WTC11 (cell line): ENCODE data around the gene PRICKLE1. TPM values are rescaled to one million over a fixed set of nuclear protein-coding genes. Genes with fewer than 3 reads are reported as not detected.

Experiments used
- ATAC-seq: fragments of 200-7000 bp; cut with Tn5 transposase; 2 replicates; pipeline ENCODE4 v1.10.0; 2021; ENCODE audit warnings: mild to moderate bottlenecking, moderate library complexity
- CTCF ChIA-PET: fragments of 300-600 bp; sonication (Branson Sonifier 250); formaldehyde crosslinking; loops from one replicate; lab custom pipeline; 2021; ENCODE audit warnings: antibody characterized with exemption; lab: Charles Lee
- POLR2A ChIA-PET: fragments of 350-600 bp; sonication (Branson Sonifier 250); formaldehyde crosslinking; loops from one replicate; lab custom pipeline; 2021; ENCODE audit warnings: antibody characterized with exemption; lab: Charles Lee
- DNase-seq: peaks from one replicate; pipeline ENCODE4 v3.0.0; 2021; ENCODE audit warnings: low spot score
- H3K27ac Mint-ChIP-seq: 2 replicates; pipeline ENCODE4 v1.8.0; 2021; ENCODE audit warnings: mixed read lengths
- H3K27me3 Mint-ChIP-seq: 2 replicates; pipeline ENCODE4 v1.8.0; 2021; ENCODE audit warnings: low read depth, mild to moderate bottlenecking, moderate library complexity, mixed read lengths
- H3K36me3 Mint-ChIP-seq: 2 replicates; pipeline ENCODE4 v1.8.0; 2021; ENCODE audit warnings: mixed read lengths
- H3K4me1 Mint-ChIP-seq: 2 replicates; pipeline ENCODE4 v1.8.0; 2022; ENCODE audit warnings: mixed read lengths
- H3K4me3 Mint-ChIP-seq: 2 replicates; pipeline ENCODE4 v1.8.0; 2021; ENCODE audit warnings: mild to moderate bottlenecking, moderate library complexity, mixed read lengths
- H3K9me3 Mint-ChIP-seq: 2 replicates; pipeline ENCODE4 v1.8.0; 2021; ENCODE audit warnings: mixed read lengths
- ATF1 ChIP-seq: sonication (generic); formaldehyde crosslinking; IDR thresholded peaks from 2 replicates; pipeline ENCODE4 v1.8.1; 2023; ENCODE audit warnings: mild to moderate bottlenecking, moderate library complexity, missing genetic modification reagents
- ELF4 ChIP-seq: sonication (generic); formaldehyde crosslinking; IDR thresholded peaks from 2 replicates; pipeline ENCODE4 v1.8.1; 2022; ENCODE audit warnings: low read depth, mild to moderate bottlenecking, moderate library complexity, missing genetic modification reagents
- HMGA2 ChIP-seq: fragments of 250-450 bp; sonication (Bioruptor Pico); IDR thresholded peaks from 2 replicates; pipeline ENCODE4 v1.4.0; 2021; ENCODE audit warnings: mild to moderate bottlenecking, moderate library complexity
- JUN ChIP-seq: sonication (generic); formaldehyde crosslinking; IDR thresholded peaks from 2 replicates; pipeline ENCODE4 v1.8.0; 2023; ENCODE audit warnings: mild to moderate bottlenecking, missing genetic modification reagents
- KAT7 ChIP-seq: sonication (generic); formaldehyde crosslinking; IDR thresholded peaks from 2 replicates; pipeline ENCODE4 v1.8.1; 2023; ENCODE audit warnings: missing genetic modification reagents, mild to moderate bottlenecking, borderline replicate concordance
- NFE2L1 ChIP-seq: sonication (generic); formaldehyde crosslinking; IDR thresholded peaks from 2 replicates; pipeline ENCODE4 v1.8.1; 2023; ENCODE audit warnings: missing genetic modification reagents
- NFYB ChIP-seq: sonication (generic); formaldehyde crosslinking; conservative IDR thresholded peaks from 2 replicates; pipeline ENCODE4 v1.8.0; 2022; ENCODE audit warnings: low read depth, missing genetic modification reagents
- NR1H2 ChIP-seq: sonication (generic); formaldehyde crosslinking; IDR thresholded peaks from 2 replicates; pipeline ENCODE4 v1.9.0; 2021; ENCODE audit warnings: mild to moderate bottlenecking, moderate library complexity, missing genetic modification reagents
- OVOL2 ChIP-seq: fragments of 250-450 bp; sonication (Bioruptor Pico); IDR thresholded peaks from 2 replicates; pipeline ENCODE4 v1.9.0; 2021; ENCODE audit warnings: mild to moderate bottlenecking, borderline replicate concordance
- SOX15 ChIP-seq: fragments of 250-450 bp; sonication (Bioruptor Pico); IDR thresholded peaks from 2 replicates; pipeline ENCODE4 v1.9.0; 2021; ENCODE audit warnings: mild to moderate bottlenecking
- SP1 ChIP-seq: sonication (generic); formaldehyde crosslinking; conservative IDR thresholded peaks from 2 replicates; pipeline ENCODE4 v1.8.1; 2022; ENCODE audit warnings: missing genetic modification reagents
- ZNF232 ChIP-seq: sonication (generic); formaldehyde crosslinking; IDR thresholded peaks from 2 replicates; pipeline ENCODE4 v1.8.0; 2022; ENCODE audit warnings: mild to moderate bottlenecking, missing genetic modification reagents
- ZNF671 ChIP-seq: fragments of 250-450 bp; sonication (Bioruptor Pico); IDR thresholded peaks from 2 replicates; pipeline ENCODE4 v1.8.0; 2021; ENCODE audit warnings: mild to moderate bottlenecking
- total RNA-seq: library from RNA; stranded (reverse); gene quantifications from 3 replicates; pipeline ENCODE4 v1.2.3, GENCODE V29; 2021
- TF ChIP-seq, protein P1 (sequence below): fragments of 250-450 bp; sonication (Bioruptor Pico); IDR thresholded peaks from 2 replicates; pipeline ENCODE4 v1.9.0; 2021; ENCODE audit warnings: moderate library complexity, mild to moderate bottlenecking, inconsistent platforms, borderline replicate concordance
- TF ChIP-seq, protein P2 (sequence below): sonication (generic); formaldehyde crosslinking; IDR thresholded peaks from 2 replicates; pipeline ENCODE4 v1.8.1; 2023; ENCODE audit warnings: mild to moderate bottlenecking, missing genetic modification reagents, borderline replicate concordance
- TF ChIP-seq, protein P3 (sequence below): sonication (generic); formaldehyde crosslinking; IDR thresholded peaks from 2 replicates; pipeline ENCODE4 v1.8.1; 2022; ENCODE audit warnings: mild to moderate bottlenecking, moderate library complexity, missing genetic modification reagents
- TF ChIP-seq, protein P4 (sequence below): sonication (generic); formaldehyde crosslinking; IDR thresholded peaks from 2 replicates; pipeline ENCODE4 v1.8.0; 2023; ENCODE audit warnings: mild to moderate bottlenecking, missing genetic modification reagents
- TF ChIP-seq, protein P5 (sequence below): fragments of 250-450 bp; sonication (Bioruptor Pico); conservative IDR thresholded peaks from 2 replicates; pipeline ENCODE4 v1.9.0; 2021; ENCODE audit warnings: mild to moderate bottlenecking

Gene PRICKLE1
- total RNA-seq, 1 experiment from 2014 or later = 11.7 TPM

DNA sequence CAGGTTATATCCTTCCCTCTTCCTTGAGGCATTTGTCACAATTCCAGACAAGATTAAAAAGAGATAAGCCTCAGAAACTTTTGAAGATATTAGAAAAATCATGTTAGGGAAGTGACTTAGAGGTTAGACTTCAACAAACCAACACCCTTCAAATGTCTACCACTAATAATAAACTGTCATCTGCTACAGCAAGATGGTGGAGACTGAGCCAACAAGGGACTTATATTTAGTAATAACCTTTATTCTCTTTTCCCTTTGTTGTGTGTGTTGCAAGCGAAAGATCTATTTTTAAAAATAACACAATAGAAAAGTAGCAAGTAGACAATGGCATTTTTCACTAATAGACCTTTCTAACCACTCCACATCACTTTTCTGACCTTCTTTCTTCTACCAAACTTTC lies 28.6 kb downstream of the PRICKLE1 start:
- ATAC-seq (no peak), DNase-seq (no peak)
- TF ChIP-seq, protein P1, sequence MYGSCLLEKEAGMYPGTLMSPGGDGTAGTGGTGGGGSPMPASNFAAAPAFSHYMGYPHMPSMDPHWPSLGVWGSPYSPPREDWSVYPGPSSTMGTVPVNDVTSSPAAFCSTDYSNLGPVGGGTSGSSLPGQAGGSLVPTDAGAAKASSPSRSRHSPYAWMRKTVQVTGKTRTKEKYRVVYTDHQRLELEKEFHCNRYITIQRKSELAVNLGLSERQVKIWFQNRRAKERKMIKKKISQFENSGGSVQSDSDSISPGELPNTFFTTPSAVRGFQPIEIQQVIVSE = no peak
- TF ChIP-seq HMGA2 (no peak), JUN (CRISPR knock-in tag) (no peak), OVOL2 (CRISPR knock-in tag) (no peak), KAT7 (CRISPR knock-in tag) (no peak), SP1 (CRISPR knock-in tag) (no peak), SOX15 (CRISPR knock-in tag) (no peak), NFYB (CRISPR knock-in tag) (no peak), ZNF232 (no peak)
- TF ChIP-seq, protein P2, sequence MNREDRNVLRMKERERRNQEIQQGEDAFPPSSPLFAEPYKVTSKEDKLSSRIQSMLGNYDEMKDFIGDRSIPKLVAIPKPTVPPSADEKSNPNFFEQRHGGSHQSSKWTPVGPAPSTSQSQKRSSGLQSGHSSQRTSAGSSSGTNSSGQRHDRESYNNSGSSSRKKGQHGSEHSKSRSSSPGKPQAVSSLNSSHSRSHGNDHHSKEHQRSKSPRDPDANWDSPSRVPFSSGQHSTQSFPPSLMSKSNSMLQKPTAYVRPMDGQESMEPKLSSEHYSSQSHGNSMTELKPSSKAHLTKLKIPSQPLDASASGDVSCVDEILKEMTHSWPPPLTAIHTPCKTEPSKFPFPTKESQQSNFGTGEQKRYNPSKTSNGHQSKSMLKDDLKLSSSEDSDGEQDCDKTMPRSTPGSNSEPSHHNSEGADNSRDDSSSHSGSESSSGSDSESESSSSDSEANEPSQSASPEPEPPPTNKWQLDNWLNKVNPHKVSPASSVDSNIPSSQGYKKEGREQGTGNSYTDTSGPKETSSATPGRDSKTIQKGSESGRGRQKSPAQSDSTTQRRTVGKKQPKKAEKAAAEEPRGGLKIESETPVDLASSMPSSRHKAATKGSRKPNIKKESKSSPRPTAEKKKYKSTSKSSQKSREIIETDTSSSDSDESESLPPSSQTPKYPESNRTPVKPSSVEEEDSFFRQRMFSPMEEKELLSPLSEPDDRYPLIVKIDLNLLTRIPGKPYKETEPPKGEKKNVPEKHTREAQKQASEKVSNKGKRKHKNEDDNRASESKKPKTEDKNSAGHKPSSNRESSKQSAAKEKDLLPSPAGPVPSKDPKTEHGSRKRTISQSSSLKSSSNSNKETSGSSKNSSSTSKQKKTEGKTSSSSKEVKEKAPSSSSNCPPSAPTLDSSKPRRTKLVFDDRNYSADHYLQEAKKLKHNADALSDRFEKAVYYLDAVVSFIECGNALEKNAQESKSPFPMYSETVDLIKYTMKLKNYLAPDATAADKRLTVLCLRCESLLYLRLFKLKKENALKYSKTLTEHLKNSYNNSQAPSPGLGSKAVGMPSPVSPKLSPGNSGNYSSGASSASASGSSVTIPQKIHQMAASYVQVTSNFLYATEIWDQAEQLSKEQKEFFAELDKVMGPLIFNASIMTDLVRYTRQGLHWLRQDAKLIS (CRISPR knock-in tag) = no peak
- TF ChIP-seq, protein P3, sequence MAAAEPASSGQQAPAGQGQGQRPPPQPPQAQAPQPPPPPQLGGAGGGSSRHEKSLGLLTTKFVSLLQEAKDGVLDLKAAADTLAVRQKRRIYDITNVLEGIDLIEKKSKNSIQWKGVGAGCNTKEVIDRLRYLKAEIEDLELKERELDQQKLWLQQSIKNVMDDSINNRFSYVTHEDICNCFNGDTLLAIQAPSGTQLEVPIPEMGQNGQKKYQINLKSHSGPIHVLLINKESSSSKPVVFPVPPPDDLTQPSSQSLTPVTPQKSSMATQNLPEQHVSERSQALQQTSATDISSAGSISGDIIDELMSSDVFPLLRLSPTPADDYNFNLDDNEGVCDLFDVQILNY (CRISPR knock-in tag) = no peak
- TF ChIP-seq, protein P4, sequence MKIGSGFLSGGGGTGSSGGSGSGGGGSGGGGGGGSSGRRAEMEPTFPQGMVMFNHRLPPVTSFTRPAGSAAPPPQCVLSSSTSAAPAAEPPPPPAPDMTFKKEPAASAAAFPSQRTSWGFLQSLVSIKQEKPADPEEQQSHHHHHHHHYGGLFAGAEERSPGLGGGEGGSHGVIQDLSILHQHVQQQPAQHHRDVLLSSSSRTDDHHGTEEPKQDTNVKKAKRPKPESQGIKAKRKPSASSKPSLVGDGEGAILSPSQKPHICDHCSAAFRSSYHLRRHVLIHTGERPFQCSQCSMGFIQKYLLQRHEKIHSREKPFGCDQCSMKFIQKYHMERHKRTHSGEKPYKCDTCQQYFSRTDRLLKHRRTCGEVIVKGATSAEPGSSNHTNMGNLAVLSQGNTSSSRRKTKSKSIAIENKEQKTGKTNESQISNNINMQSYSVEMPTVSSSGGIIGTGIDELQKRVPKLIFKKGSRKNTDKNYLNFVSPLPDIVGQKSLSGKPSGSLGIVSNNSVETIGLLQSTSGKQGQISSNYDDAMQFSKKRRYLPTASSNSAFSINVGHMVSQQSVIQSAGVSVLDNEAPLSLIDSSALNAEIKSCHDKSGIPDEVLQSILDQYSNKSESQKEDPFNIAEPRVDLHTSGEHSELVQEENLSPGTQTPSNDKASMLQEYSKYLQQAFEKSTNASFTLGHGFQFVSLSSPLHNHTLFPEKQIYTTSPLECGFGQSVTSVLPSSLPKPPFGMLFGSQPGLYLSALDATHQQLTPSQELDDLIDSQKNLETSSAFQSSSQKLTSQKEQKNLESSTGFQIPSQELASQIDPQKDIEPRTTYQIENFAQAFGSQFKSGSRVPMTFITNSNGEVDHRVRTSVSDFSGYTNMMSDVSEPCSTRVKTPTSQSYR = no peak
- ChIA-PET POLR2A (interaction anchor here (0.7 kb wide), 1 partner anchor 12 kb away, joined by 4 read pairs; no protein-coding TSS in a partner anchor), CTCF (interaction anchor here (0.6 kb wide), 1 partner anchor 818 kb away, joined by 3 read pairs; no protein-coding TSS in a partner anchor)
- Mint-ChIP-seq H3K9me3 (0 out of 2 replicates have a peak, but pooled peaks cover 4% of the 10 kb centered on the region), H3K27ac (no peak overlapping the region), H3K4me1 (peaks cover 26% of the 10 kb centered on the region), H3K4me3 (no peak overlapping the region), H3K36me3 (0 out of 2 replicates have a peak, but pooled peaks cover 3% of the 10 kb centered on the region), H3K27me3 (peaks cover 20% of the 10 kb centered on the region)

DNA sequence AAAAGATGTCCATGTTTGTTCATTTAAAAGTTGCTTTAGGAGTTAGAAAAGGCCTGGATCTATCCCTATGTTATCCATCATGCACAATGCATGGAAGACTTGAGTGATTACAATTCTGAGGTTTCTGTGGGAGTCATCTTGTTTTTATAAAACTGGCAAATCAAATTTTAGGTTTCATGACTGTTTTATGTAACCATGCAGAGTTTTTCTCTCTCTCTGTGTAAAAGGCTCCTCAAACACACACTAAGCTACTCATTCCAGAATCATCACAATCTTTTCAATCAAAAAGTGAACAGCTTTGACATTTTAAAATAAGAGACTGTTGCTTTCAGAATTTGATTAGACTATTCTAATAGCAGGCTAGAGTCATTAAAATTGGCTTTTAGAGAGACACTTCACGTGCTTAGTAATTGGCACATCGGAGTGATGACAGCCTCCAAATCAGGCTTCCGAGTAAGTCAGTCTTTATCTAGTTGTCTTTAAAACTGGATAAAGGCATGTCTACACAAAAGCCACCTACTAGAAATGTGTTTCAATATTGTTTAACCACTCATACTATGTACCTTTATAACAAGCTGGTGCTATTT lies 31.9 kb downstream of the PRICKLE1 start:
- Mint-ChIP-seq H3K27ac (no peak overlapping the region), H3K36me3 (no peaks in the 10 kb centered on the region)
- DNase-seq = no peak
- TF ChIP-seq SOX15 (CRISPR knock-in tag) = no peak
- TF ChIP-seq, all 79 proteins: peak for 0
- Mint-ChIP-seq H3K4me3 (no peak overlapping the region), H3K9me3 (0 out of 2 replicates have a peak, but pooled peaks cover 4% of the 10 kb centered on the region), H3K4me1 (peaks cover 6% of the 10 kb centered on the region), H3K27me3 (peaks cover 41% of the 10 kb centered on the region)
- ChIA-PET CTCF (interaction anchor here (0.8 to 1.5 kb wide), 2 partner anchors 11 to 75 kb away, joined by 3 to 5 read pairs; no protein-coding TSS in a partner anchor), POLR2A (no interaction called here)
- no peak for ATAC-seq

DNA sequence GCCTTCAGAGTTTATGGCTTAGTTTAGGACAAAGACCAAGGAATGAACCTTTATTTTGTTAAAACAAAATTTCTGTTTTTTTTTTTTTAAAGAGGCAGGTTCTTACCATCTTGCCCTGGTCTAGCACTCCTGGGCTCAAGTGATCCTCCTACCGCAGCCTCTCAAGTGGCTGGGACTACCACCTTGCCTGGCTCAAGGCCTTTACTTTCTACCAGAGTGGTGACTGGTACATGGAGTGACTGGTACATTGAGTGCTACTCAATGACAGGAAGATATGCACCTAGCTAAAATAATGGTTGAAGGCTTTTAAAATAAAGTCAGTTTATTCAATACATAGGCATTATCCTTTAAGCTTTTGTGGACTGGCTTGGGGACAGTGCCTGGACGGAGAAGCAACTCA lies 32.6 kb downstream of the PRICKLE1 start:
- no peak overlapping the region for H3K27ac Mint-ChIP-seq
- POLR2A ChIA-PET = no interaction called here
- DNase-seq (no peak), ATAC-seq (no peak)
- peaks cover 9% of the 10 kb centered on the region for H3K4me1 Mint-ChIP-seq
- H3K4me3 Mint-ChIP-seq = no peak overlapping the region
- no peaks in the 10 kb centered on the region for H3K36me3 Mint-ChIP-seq
- peaks cover 49% of the 10 kb centered on the region for H3K27me3 Mint-ChIP-seq
- no peaks in the 10 kb centered on the region for H3K9me3 Mint-ChIP-seq
- TF ChIP-seq NFE2L1 (CRISPR knock-in tag) (no peak), ZNF671 (CRISPR knock-in tag) (no peak), ATF1 (CRISPR knock-in tag) (no peak), NFYB (CRISPR knock-in tag) (no peak), NR1H2 (CRISPR knock-in tag) (no peak), ELF4 (no peak)
- TF ChIP-seq, protein P3 (CRISPR knock-in tag) = no peak
- TF ChIP-seq, protein P5, sequence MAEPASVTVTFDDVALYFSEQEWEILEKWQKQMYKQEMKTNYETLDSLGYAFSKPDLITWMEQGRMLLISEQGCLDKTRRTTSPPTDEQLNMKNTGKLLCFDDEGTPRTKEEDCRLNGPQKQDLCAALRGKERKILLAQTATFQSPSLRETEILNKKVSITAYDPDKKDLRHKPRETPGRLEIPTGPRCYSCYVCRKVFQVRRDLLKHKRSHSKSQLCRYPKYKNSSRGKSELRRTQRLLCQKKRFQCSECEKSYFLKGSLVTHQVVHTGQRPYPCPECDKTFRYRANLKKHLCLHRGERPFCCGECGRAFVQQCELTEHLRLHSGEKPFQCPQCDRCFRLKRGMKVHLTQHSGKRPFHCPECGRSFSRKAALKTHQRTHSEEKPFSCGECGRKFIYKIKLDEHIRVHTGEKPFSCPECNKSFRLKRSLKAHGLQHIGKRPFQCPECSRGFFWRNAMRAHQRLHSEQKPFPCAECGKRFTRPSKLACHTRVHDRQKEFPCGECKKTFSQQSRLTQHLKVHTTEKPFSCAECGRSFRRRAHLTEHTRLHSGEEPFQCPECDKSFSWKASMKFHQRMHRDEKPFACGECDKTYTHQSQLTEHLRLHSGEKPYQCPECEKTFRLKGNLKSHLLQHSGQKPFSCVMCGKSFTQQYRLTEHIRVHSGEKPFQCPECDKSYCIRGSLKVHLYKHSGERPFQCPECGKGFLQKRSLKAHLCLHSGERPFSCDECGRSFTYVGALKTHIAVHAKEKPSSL = no peak
- CTCF ChIA-PET = interaction anchor here (0.8 to 1.5 kb wide), 2 partner anchors 12 to 74 kb away, joined by 3 to 5 read pairs; no protein-coding TSS in a partner anchor
